ENCODE data around the gene TMEM63B. TPM values are rescaled to one million over a fixed set of nuclear protein-coding genes. Genes with fewer than 3 reads are reported as not detected.
A peak's percentile ranks its signal among the peaks of the same experiment; 100 is the strongest.

TMEM63B gene
- total RNA-seq, 1 donor from 2014 or later, result 59.3 TPM

DNA sequence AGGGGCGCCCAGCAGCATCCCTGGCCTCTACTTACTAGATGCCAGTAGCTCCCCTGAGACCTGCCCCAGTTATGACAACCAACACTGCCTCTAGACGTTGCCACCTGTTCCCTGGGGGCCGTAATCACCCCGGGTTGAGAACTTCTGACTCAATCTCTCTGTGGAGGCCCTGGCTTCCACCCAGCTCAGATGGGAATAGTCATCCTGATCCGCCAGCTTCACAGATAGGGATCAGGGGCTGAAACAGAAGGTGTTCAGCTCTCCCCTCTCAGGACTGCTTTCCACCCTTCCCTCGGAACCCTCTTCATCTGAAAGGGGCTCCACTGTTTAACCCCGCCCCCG lies 34.6 kb downstream of the TMEM63B start:
- peak; percentile 5 for DNase-seq (ENCODE audit: low read depth)
- Histone ChIP-seq H3K27me3 (ENCODE audit: control insufficient read depth, insufficient read depth, low read length) (peaks cover 5% of the 10 kb centered on the region), H3K4me3 (ENCODE audit: low read depth, low read length) (no peak overlapping the region), H3K36me3 (ENCODE audit: control insufficient read depth, insufficient read depth, low read length) (no peaks in the 10 kb centered on the region)
- TF ChIP-seq, protein P1, sequence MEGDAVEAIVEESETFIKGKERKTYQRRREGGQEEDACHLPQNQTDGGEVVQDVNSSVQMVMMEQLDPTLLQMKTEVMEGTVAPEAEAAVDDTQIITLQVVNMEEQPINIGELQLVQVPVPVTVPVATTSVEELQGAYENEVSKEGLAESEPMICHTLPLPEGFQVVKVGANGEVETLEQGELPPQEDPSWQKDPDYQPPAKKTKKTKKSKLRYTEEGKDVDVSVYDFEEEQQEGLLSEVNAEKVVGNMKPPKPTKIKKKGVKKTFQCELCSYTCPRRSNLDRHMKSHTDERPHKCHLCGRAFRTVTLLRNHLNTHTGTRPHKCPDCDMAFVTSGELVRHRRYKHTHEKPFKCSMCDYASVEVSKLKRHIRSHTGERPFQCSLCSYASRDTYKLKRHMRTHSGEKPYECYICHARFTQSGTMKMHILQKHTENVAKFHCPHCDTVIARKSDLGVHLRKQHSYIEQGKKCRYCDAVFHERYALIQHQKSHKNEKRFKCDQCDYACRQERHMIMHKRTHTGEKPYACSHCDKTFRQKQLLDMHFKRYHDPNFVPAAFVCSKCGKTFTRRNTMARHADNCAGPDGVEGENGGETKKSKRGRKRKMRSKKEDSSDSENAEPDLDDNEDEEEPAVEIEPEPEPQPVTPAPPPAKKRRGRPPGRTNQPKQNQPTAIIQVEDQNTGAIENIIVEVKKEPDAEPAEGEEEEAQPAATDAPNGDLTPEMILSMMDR (IDR thresholded peaks at IDR 0.05; ENCODE audit: insufficient read depth, low read length, poor library complexity, severe bottlenecking), result no peak

DNA sequence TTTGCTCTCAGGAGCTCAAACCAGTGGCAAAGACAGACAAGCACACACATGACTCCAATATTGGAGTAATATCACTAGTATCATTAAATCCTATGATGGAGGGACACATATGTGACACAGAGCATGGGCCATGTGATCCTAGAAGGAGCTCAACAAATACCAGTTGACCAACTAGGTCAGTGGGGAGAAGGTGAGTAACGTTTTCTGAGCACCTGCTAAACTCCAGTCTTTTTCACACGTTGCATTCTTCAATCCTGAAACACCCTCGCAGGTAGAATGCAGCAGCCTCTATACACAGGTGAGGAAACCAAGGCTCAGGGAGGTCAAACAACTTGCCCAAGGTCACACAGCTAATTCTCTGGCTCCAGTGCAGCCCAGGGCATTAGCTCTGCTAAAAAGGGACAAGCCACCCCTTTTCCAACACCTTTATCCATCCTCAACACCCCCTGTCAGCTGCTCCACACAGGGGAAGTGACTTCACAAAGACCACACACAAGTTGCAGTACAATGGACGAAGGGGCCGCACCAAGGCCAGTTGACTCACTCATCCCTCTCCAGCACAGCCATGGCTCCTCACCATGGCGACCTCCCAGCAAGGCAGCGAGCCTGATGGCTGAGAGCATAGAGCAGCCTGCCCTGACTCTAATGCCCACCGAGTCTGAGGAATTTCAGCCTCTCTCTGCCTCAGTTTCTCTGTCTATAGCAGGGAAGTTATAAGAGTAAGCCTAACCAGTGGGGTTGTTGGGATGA lies 35.7 kb downstream of the TMEM63B start:
- H3K36me3 ChIP-seq (ENCODE audit: control insufficient read depth, insufficient read depth, low read length), result no peaks in the 10 kb centered on the region
- TF ChIP-seq, protein P1 (IDR thresholded peaks at IDR 0.05; ENCODE audit: insufficient read depth, low read length, poor library complexity, severe bottlenecking), result no peak
- DNase-seq (ENCODE audit: low read depth), result no peak
- H3K4me3 ChIP-seq (ENCODE audit: low read depth, low read length), result no peak overlapping the region
- H3K27me3 ChIP-seq (ENCODE audit: control insufficient read depth, insufficient read depth, low read length), result peaks cover 5% of the 10 kb centered on the region

DNA sequence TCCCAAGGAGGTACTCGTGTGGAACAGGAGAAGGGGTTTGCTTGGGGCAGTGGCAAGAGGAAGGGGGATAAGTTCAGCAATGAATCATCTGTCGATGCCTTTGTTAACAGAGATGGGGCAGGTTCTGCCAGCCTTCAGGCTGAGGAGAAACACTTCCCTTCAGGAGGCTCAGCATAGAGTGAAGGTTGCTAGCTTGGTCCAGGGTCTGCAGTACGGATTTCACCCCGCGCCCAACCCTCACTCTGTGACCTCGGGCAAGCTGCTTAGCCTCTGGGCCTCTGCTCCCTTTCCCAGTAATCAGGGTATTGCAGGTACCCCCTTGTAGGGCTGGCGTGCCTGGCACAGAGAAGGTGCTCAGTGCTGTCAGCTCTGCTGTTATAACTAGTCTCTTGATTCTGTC lies 38.8 kb downstream of the TMEM63B start:
- peaks cover 10% of the 10 kb centered on the region for H3K27me3 ChIP-seq (ENCODE audit: control insufficient read depth, insufficient read depth, low read length)
- TF ChIP-seq, protein P1 (IDR thresholded peaks at IDR 0.05; ENCODE audit: insufficient read depth, low read length, poor library complexity, severe bottlenecking), result no peak
- DNase-seq (ENCODE audit: low read depth), result no peak
- no peaks in the 10 kb centered on the region for H3K36me3 ChIP-seq (ENCODE audit: control insufficient read depth, insufficient read depth, low read length)
- no peak overlapping the region for H3K4me3 ChIP-seq (ENCODE audit: low read depth, low read length)

DNA sequence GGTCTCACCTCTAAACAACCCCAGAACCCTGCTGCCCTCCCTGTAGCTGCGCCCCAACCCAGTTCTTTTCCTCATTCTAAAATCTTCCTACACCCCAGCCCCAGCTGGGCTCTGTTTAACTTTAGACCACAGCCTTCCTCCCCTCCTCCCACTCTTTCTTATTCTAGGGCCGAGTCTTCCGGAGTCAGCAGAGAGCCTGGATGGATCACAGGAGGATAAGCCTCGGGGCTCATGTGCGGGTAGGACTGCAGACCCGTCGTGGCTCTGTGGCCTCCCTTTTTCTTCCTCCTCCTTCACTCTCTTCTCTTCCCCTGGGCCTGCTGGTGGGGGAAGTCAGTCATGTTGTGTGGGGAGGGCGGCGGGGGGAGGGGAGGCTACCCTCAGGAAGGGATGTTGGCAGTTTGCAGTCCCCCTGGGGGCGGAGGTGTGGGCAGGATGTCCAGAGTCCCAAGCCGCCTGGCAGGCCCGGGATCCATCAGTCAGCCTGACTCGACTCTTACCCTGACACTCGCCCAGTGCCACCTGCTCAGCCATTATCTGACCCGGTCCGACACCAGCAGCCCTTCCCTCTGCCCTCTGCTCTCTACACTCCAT lies 39.3 kb downstream of the TMEM63B start:
- H3K36me3 ChIP-seq (ENCODE audit: control insufficient read depth, insufficient read depth, low read length), result no peaks in the 10 kb centered on the region

DNA sequence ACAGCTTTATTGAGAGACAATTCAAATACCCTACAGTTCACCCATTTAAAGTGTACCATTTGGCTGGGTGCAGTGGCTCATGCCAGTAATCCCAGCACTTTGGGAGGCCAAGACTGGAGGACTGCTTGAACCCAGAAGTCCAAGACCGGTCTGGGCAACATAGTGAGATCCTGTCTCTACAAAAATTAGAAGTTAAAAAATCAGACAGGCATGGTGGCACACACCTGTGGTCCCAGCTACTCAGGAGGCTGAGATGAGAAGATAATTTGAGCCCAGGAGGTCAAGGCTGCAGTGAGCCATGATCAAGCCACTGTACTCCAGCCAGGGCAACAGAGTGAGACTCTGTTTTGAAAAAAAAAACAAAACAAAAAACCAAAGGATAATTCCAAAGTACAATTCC lies 40.2 kb downstream of the TMEM63B start:
- H3K36me3 ChIP-seq (ENCODE audit: control insufficient read depth, insufficient read depth, low read length), result no peaks in the 10 kb centered on the region
- TF ChIP-seq, protein P1 (IDR thresholded peaks at IDR 0.05; ENCODE audit: insufficient read depth, low read length, poor library complexity, severe bottlenecking), result no peak
- peaks cover 11% of the 10 kb centered on the region for H3K27me3 ChIP-seq (ENCODE audit: control insufficient read depth, insufficient read depth, low read length)
- no peak for DNase-seq (ENCODE audit: low read depth)
- H3K4me3 ChIP-seq (ENCODE audit: low read depth, low read length), result no peak overlapping the region

More for the DNA sequence above, 39.3 kb downstream of the TMEM63B start:
- TF ChIP-seq, protein P1 (IDR thresholded peaks at IDR 0.05; ENCODE audit: insufficient read depth, low read length, poor library complexity, severe bottlenecking), result no peak
- H3K4me3 ChIP-seq (ENCODE audit: low read depth, low read length), result no peak overlapping the region
- H3K27me3 ChIP-seq (ENCODE audit: control insufficient read depth, insufficient read depth, low read length), result peaks cover 11% of the 10 kb centered on the region
- DNase-seq (ENCODE audit: low read depth), result no peak

Data from kidney epithelial cell (primary cell).